Mesodermal cell (in vitro differentiated cells): ENCODE measurements around the gene HIGD2B.
"Not testable (repeated sequence)": the region's sequence is repeated elsewhere in the genome, so short reads cannot be mapped to it uniquely, and the experiment has no call there.

Source experiments
- H3K27ac ChIP-seq: 2 replicates; pipeline ENCODE4 v1.7.0; 2013; ENCODE audit warnings: mild to moderate bottlenecking, low read depth, low read length, moderate library complexity; ENCODE audit not compliant: severe bottlenecking
- H3K36me3 ChIP-seq: 2 replicates; pipeline ENCODE4 v1.7.1; 2013; ENCODE audit warnings: mild to moderate bottlenecking, low read length, moderate library complexity; ENCODE audit not compliant: control insufficient read depth, insufficient read depth
- H3K4me1 ChIP-seq: one replicate; pipeline ENCODE4 v1.7.1; 2013; ENCODE audit warnings: mild to moderate bottlenecking, low read length; ENCODE audit not compliant: insufficient read depth, control insufficient read depth, poor library complexity, severe bottlenecking
- H3K4me3 ChIP-seq: 2 replicates; pipeline ENCODE4 v1.7.0; 2013; ENCODE audit warnings: low read length, control low read depth, mild to moderate bottlenecking; ENCODE audit not compliant: insufficient read depth, poor library complexity, severe bottlenecking; ENCODE audit errors: extremely low read depth
- H3K9me3 ChIP-seq: 2 replicates; pipeline ENCODE4 v1.7.1; 2013; ENCODE audit warnings: mild to moderate bottlenecking, low read length, moderate library complexity; ENCODE audit not compliant: control insufficient read depth
- WGBS, 2 experiments: methylation state at CpG; one replicate each; pipeline ENCODE4 v1.1.5; 2013; ENCODE audit warnings: missing lambda C conversion rate in 2 of 2; ENCODE audit not compliant: insufficient coverage in 2 of 2; 5-methylcytosine and 5-hydroxymethylcytosine counted together

Gene HIGD2B

DNA sequence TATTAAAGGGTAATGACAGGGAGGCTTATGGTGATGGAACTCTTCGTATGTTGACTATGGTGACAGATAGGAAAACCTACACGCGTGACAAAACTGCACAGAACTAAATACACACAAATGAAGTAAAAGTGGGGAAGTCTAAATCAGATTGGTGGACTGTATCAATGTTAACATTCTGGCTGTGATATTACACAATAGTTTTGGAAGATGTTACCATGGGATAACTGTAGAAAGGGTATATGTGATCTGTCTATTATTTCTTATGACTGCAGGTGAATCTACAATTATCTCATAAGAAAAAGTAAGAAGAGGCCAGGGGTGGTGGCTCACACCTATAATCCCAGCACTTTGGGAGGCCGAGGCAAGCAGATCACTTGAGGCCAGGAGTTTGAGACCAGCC, 9.1 kb downstream of the HIGD2B start:
- Histone ChIP-seq H3K36me3 (no peaks in the 10 kb centered on the region), H3K4me3 (no peak overlapping the region), H3K4me1 (no peaks in the 10 kb centered on the region), H3K27ac (no peak overlapping the region), H3K9me3 (no peaks in the 10 kb centered on the region)
- 80 to 85% methylated on average over 1 of the region's 4 CpGs for WGBS, 2 experiments

DNA sequence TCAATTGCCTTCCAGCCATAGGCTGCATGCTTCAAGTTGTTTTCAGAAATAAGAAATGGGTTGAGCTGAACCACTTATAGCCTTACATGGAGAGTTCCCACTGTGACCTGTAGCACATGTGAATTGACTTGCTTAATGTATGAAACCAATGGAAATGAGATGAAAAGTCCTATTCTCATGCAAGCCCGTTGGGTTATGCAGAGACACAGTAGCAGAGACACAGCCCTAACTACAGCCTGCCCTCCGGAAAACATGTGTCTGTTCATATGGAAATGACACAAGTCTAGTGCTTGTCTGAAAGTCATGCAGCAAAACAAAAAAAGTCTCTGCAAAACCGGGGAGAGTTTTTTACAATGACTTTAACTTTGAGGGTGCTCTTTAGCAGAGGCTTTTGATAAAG, 14.5 kb downstream of the HIGD2B start:
- no peak overlapping the region for H3K27ac ChIP-seq
- no peak overlapping the region for H3K4me3 ChIP-seq
- WGBS, 2 experiments: 10 to 18% methylated on average over 2 of the region's 3 CpGs
- no peaks in the 10 kb centered on the region for H3K4me1 ChIP-seq
- H3K36me3 ChIP-seq: no peaks in the 10 kb centered on the region
- H3K9me3 ChIP-seq: no peaks in the 10 kb centered on the region

DNA sequence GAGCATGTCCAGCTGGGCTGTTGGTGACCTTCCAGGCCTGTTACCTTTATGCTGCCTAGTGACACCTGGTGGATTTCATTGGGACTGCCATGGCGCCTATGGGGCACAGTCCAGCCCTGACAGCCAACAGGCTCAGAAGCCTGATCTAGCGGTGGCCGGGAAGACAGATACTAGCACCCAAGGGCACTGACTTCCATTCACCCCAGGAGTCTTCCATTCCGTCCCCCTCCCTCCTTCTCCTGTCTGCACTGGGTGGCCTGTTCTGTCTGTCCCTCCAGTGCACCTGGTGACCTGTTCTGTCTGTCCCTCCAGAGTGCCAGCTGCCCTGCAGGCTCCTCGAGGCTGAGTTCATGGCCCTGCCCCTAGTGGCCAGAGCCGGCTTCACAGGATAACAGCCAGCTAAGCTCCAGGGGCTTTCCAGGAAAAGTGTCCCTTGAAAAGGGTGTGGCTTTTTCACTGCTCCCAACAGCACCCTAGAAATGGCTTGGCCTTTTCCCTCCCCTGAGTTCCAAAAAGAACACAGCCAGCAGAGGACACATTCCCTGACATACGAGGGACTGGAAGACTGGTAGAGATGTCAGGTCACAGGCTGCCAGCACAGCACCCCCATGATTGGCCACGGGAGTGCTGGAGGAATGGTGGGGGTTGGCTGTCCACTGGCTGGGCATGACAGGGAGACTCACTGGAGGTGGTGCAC, 15.2 kb downstream of the HIGD2B start:
- 0 to 10% methylated on average over 1 to 5 of the region's 8 CpGs for whole genome bisulfite sequencing, 2 experiments
- peak overlapping the region; percentile 19 for H3K4me3 ChIP-seq
- H3K27ac ChIP-seq, H3K36me3 ChIP-seq, H3K9me3 ChIP-seq, H3K4me1 ChIP-seq: not testable (repeated sequence)

DNA sequence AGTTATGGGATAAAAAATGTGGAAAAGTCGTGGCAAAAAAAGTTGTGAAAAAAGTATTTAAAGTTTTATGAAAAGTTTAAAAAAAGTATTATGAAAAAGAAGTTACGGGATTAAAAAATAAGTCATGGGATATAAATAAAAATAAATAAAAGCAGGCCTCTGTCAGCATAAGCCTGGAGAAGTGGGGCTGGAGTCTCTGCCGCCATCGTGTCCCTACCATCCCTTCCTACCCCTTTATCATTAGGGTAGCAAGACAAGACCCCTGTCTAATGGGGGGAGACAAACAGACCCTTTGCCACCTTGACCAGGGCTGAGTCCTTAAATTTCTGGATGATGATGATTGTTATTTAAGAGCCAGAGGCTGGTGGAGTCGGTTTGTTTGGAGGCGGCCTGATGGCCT, 16.2 kb downstream of the HIGD2B start:
- not testable (repeated sequence) for H3K27ac ChIP-seq, H3K4me1 ChIP-seq, H3K9me3 ChIP-seq, H3K36me3 ChIP-seq, H3K4me3 ChIP-seq
- no CpG with 5 or more reads among the region's 6 CpGs for WGBS, 2 experiments

DNA sequence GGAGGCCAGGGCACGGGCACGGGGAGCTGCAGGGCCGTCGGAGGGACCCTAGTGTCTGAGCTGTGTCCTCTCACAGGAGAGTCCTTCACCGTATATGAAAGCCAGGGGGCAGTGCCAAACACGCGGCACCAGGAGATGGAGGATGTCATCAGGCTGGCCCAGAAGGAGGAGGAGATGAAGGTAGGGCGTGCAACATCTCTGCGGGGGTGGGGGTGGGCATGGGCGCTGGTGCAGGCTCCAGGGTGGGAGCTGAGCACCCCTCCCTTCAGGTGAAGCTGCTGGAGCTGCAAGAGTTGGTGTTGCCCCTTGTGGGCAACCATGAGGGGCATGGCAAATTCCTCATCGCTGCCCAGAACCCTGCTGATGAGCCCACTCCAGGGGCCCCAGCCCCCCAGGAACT, 20.3 kb downstream of the HIGD2B start:
- H3K9me3 ChIP-seq, H3K27ac ChIP-seq, H3K4me3 ChIP-seq, H3K4me1 ChIP-seq, H3K36me3 ChIP-seq: not testable (repeated sequence)
- WGBS, 2 experiments: 93% methylated on average over 3 of the region's 11 CpGs; no CpG with 5 or more reads in 1 of the 2 experiments

DNA sequence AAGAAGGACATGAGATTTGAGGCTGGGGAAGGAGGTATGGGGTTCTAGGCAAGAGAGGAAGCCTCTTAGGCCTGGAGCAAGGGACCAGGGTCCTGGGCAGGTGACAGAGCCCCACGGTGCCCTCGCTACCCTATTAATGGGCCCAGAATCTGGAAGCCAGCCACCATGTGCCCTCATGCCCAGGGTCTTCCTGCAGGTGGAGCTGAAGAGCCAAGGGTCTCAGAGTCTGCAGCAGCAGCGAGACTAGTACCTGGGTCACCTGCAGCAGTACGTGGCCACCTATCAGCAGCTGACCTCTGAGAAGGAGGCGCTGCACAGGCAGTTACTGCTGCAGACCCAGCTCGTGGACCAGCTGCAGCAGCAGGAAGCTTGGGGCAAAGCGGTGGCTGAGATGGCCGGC, 22.1 kb downstream of the HIGD2B start:
- not testable (repeated sequence) for H3K9me3 ChIP-seq, H3K4me3 ChIP-seq, H3K36me3 ChIP-seq, H3K27ac ChIP-seq, H3K4me1 ChIP-seq
- WGBS, 2 experiments: 90% methylated on average over 2 of the region's 8 CpGs; no CpG with 5 or more reads in 1 of the 2 experiments

DNA sequence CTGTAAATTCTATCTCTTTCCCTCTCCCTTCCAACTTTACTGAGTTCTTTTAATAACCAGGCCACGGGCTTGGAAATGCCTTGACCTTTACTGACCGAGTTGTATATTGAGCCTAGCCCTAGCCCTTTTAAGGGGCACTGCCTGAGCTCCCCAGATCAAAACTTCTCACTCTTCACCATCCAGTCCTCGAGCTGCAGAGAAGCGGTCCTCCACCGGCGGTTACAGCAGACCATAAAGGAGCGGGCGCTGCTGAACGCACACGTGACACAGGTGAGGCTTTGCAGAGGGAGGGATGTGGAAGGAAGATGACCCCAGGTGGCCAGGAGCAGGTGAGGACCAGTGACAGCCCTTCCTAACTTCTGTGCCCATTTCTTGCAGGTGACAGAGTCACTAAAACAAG, 24.9 kb downstream of the HIGD2B start:
- 100% methylated on average over 2 of the region's 10 CpGs; no CpG with 5 or more reads in 1 of the 2 experiments for WGBS, 2 experiments
- H3K36me3 ChIP-seq, H3K4me1 ChIP-seq, H3K9me3 ChIP-seq, H3K4me3 ChIP-seq, H3K27ac ChIP-seq: not testable (repeated sequence)

DNA sequence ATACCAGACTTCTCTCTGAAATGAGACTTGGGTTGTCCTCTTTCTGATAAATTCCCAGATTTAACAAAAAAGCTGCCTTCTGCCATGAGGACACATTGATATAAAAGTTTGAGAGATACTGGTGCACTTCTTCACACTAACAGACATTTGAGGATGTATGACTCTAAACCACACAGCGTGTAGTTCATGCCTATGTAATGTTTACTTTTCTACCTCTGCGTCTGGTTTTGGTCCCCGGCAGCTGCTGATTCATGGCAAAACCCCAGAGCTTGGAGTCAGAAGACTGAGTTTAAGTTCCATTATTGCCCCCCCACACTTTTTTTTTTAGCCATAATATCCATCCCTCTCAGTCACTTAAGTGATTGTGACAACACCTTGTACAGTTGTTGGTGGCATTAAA, 30.0 kb downstream of the HIGD2B start:
- not testable (repeated sequence) for H3K36me3 ChIP-seq, H3K9me3 ChIP-seq, H3K27ac ChIP-seq, H3K4me1 ChIP-seq, H3K4me3 ChIP-seq
- WGBS, 2 experiments: no CpG with 5 or more reads among the region's 3 CpGs

DNA sequence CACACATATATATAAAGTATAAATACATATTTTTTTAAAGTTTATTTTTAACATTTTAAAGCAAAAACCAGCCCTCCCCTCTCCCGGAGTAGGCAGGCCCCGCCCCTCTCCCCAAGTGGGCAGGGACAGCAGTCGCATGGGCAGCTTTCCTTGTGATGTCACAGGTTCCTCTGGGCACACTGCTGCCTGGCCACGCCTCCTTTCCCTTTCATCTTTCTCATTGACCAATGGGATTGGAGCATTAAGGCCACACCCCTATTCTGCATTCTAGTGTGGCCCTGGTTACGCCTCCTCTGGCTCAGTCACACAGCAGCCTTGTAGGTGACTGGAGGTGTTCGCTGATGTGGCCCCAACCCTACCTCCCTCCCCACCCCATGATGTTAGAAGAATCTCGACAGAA, 31.6 kb downstream of the HIGD2B start, which contains the start of gene GOLGA6B:
Gene GOLGA6B, plus strand, starts transcription at position 301 of the 400 bp plus-strand sequence. Its CDS starts 41 bp downstream, at position 342.
- H3K4me3 ChIP-seq, H3K9me3 ChIP-seq, H3K4me1 ChIP-seq, H3K27ac ChIP-seq, H3K36me3 ChIP-seq: not testable (repeated sequence)
- no CpG with 5 or more reads among the region's 7 CpGs for WGBS, 2 experiments

DNA sequence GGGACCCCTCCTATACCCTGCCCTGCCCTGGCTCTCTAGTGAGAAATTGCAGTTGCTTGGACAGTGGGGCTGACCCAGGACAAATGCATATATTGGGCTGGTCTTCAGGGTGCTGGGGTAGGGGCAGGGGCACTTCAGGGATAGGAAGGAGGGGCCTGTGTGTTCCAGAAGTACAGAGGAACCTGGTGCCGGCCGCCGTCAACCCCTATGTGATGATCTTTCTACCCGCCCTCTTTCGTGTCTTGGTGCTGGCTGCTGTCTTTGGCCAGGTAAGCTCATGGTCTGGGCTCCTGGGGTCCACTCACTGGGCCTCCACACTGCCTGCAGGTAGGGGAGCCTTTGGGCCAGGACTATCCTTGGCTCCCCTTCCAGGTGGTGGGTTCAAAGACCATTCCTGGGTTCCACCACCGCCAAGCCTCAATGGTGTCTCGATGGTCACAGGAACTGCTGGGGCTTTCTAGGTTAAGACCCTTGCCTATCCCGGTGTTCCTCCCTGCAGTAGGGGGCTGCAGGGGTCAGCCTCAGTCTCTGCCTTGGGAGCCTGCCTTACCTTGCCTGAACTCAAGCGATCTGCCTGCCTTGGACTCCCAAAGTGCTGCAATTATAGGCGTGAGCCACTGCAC, 37.2 kb downstream of the HIGD2B start:
- not testable (repeated sequence) for H3K4me1 ChIP-seq, H3K9me3 ChIP-seq, H3K36me3 ChIP-seq, H3K4me3 ChIP-seq, H3K27ac ChIP-seq
- WGBS, 2 experiments: 100% methylated on average over 2 of the region's 10 CpGs; no CpG with 5 or more reads in 1 of the 2 experiments

DNA sequence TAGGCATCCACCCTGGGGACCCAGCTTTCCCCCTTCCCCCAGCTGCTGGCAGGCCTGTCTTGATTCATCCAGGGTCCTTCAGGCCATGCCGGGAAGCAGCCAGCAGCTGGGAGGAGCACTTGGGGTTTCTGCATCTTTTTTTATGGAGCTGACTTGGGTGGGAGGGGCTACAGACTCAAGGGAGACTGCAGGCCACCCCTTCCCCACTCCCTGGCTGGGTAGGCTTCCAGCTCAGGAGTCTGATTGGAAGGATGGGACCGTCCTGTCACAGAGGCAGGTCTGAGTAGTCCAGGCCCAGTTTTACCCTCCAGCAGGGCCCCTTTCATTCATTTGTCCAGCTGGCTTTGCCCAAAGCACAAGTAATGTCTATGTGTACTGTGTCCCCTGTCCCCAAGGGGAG, 43.7 kb downstream of the HIGD2B start:
- H3K9me3 ChIP-seq, H3K27ac ChIP-seq, H3K4me1 ChIP-seq, H3K4me3 ChIP-seq, H3K36me3 ChIP-seq: not testable (repeated sequence)
- WGBS, 2 experiments: no CpG with 5 or more reads among the region's 2 CpGs
